ENCODE results near the gene CADM1.

Gene CADM1

GRCh38 chr11:115306689-115307088 is 197.5 kb downstream of the CADM1 start:
- no peak for DNase-seq (ENCODE audit: low spot score)
- TF ChIP-seq CTCF (IDR thresholded peaks at IDR 0.05; ENCODE audit: extremely low read depth, missing control alignments): no peak

DNA sequence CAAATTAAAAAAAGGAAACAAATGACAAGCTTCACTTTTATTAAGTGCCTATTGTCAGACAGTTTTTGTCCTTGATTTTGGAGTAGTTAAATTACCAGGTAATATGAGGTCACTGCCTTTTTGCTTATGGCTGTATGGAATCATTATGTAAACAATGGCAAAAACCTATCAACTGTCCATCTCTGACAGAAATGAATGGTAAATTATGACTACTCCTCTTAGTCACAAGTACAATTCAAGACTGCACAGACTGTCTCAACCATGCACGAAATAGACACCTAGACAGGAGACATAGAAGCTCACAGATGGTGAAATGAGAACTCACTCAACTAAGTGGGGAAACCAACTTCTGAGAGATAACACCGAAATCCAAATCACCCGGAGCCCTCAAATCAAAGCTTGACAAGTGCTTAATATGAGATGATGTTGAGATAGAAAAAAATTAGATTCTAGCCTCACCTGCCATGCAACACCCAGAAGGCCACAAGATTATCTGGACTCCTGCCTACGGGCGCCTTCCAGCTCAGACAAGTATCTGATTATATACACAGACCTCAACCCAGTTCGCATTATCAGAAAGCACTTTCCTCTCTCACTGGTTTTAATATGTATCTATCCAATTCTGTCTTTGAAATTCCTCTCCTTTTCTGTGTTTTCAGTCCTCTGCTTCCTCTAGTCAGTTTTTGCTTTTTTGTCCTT is 199.3 kb downstream of the CADM1 start:
- TF ChIP-seq CTCF (IDR thresholded peaks at IDR 0.05; ENCODE audit: extremely low read depth, missing control alignments): no peak
- DNase-seq (ENCODE audit: low spot score): no peak

DNA sequence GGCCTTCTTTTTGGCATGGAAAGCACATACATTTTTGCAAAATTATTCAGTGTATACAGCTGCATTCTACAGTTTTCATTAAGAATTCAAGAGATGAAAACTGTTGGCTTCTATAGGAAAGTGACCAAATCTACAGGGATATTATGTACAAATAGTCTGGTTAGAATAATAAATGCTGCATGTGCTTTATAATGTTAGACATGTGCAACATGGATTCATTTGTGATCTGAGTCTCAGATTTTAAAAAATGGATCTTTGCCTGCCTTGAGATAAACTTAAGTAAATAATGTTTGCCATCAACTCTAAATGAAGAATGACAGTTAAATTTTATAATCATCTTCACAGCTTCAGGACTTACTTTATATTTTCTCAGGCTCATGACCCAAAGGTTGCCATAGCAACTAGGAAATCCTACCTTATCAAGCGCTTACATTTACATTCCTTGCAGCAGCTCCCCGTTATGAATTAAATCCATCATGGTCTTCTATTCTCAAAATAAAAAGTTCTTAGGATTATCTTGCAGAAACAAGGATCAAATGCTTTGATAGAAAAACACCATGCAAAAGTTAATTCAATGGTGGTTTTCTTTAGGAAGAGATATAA is 200.2 kb downstream of the CADM1 start:
- no peak for TF ChIP-seq CTCF (IDR thresholded peaks at IDR 0.05; ENCODE audit: extremely low read depth, missing control alignments)
- no peak for DNase-seq (ENCODE audit: low spot score)

- TF ChIP-seq CTCF (IDR thresholded peaks at IDR 0.05; ENCODE audit: extremely low read depth, missing control alignments): no peak
Observed at GRCh38 chr11:115302946-115303703, 201.1 kb downstream of the CADM1 start.

GRCh38 chr11:115300660-115301428 is 203.4 kb downstream of the CADM1 start:
- DNase-seq (ENCODE audit: low spot score): no peak
- TF ChIP-seq CTCF (IDR thresholded peaks at IDR 0.05; ENCODE audit: extremely low read depth, missing control alignments): no peak

More at GRCh38 chr11:115302946-115303703, 201.1 kb downstream of the CADM1 start:
- no peak for DNase-seq (ENCODE audit: low spot score)

GRCh38 chr11:115298300-115299012 is 205.8 kb downstream of the CADM1 start:
- no peak for DNase-seq (ENCODE audit: low spot score)
- no peak for TF ChIP-seq CTCF (IDR thresholded peaks at IDR 0.05; ENCODE audit: extremely low read depth, missing control alignments)

Measured in GM20000 (cell line).